SK-N-SH (cell line): ENCODE data around the gene RRP15. TPM values are rescaled to one million over a fixed set of nuclear protein-coding genes. Genes with fewer than 3 reads are reported as not detected.

Experiments
- CTCF ChIA-PET: fragments of 300-600, 350-600 bp; formaldehyde crosslinking; extraction: SDS; loops from one replicate; lab custom pipeline; 2021; lab: Yijun Ruan, JAX
- POLR2A ChIA-PET: fragments of 350-600 bp; sonication (Branson Sonifier 250); formaldehyde crosslinking; extraction: SDS; loops from one replicate; lab custom pipeline; 2020; ENCODE audit warnings: antibody characterized with exemption, inconsistent platforms; lab: Yijun Ruan, JAX
- DNase-seq: peaks from one replicate; pipeline ENCODE4 v3.0.0; 2012
- H2AFZ ChIP-seq: fragments of 200-600 bp; sonication (generic); 2 replicates; pipeline ENCODE4 v1.8.1; 2016; ENCODE audit warnings: antibody characterized with exemption, mild to moderate bottlenecking, low read depth
- H3F3A ChIP-seq: fragments of 200-600 bp; sonication (generic); replicated peaks from 2 replicates; pipeline ENCODE3; 2016; ENCODE audit warnings: antibody characterized with exemption, mild to moderate bottlenecking; ENCODE audit not compliant: insufficient read depth
- H3K27ac ChIP-seq, 2 experiments: fragments of 200-500 bp in 1 of 2; fragments of 200-600 bp in 1 of 2; sonication (Bioruptor generic) in 1 of 2; sonication (generic), shearing (Covaris generic) in 1 of 2; 2 replicates each; pipeline versions ENCODE4 v1.5.1 to v1.6.1; 2014 to 2016; ENCODE audit warnings: low read depth in 2 of 2, inconsistent platforms in 1 of 2, low read length in 1 of 2, mild to moderate bottlenecking in 1 of 2, mixed read lengths in 1 of 2
- H3K27me3 ChIP-seq: fragments of 200-600 bp; sonication (generic), shearing (Covaris generic); 2 replicates; pipeline ENCODE4 v1.6.1; 2016; ENCODE audit warnings: mixed run types; ENCODE audit not compliant: insufficient read depth
- H3K36me3 ChIP-seq, 2 experiments: fragments of 200-500 bp in 1 of 2; fragments of 200-600 bp in 1 of 2; sonication (Bioruptor generic) in 1 of 2; sonication (generic) in 1 of 2; replicated peaks in 1 of 2; 2 replicates each; pipeline versions ENCODE3 to v1.5.1; 2014 to 2016; ENCODE audit warnings: low read length in 1 of 2, mild to moderate bottlenecking in 1 of 2; ENCODE audit not compliant: insufficient read depth in 2 of 2, control insufficient read depth in 1 of 2
- H3K4me1 ChIP-seq, 2 experiments: fragments of 200-500 bp in 1 of 2; fragments of 200-600 bp in 1 of 2; sonication (Bioruptor generic) in 1 of 2; sonication (generic), shearing (Covaris generic) in 1 of 2; 2 replicates each; pipeline versions ENCODE4 v1.5.1 to v1.6.1; 2014 to 2016; ENCODE audit warnings: low read depth in 1 of 2, low read length in 1 of 2, mixed run types in 1 of 2; ENCODE audit not compliant: insufficient read depth in 2 of 2, control insufficient read depth in 1 of 2
- H3K4me2 ChIP-seq: fragments of 200-600 bp; sonication (generic), shearing (Covaris generic); 2 replicates; pipeline ENCODE4 v1.6.1; 2017; ENCODE audit warnings: mixed run types
- H3K4me3 ChIP-seq, 2 experiments: fragments of 200-500 bp in 1 of 2; fragments of 200-600 bp in 1 of 2; sonication (Bioruptor generic) in 1 of 2; sonication (generic), shearing (Covaris generic) in 1 of 2; 2 replicates each; pipeline versions ENCODE4 v1.5.1 to v1.8.1; 2014 to 2016; ENCODE audit warnings: low read depth in 2 of 2, inconsistent platforms in 1 of 2, low read length in 1 of 2, mild to moderate bottlenecking in 1 of 2, mixed read lengths in 1 of 2, moderate library complexity in 1 of 2
- H3K79me2 ChIP-seq: fragments of 200-600 bp; sonication (generic); 2 replicates; pipeline ENCODE4 v1.8.1; 2017; ENCODE audit warnings: mild to moderate bottlenecking; ENCODE audit not compliant: insufficient read depth
- H3K9ac ChIP-seq: fragments of 200-600 bp; sonication (generic); 2 replicates; pipeline ENCODE4 v1.6.1; 2017; ENCODE audit warnings: mixed run types
- H3K9me2 ChIP-seq: fragments of 200-600 bp; sonication (generic); 2 replicates; pipeline ENCODE4 v1.6.1; 2017; ENCODE audit warnings: mixed run types
- H3K9me3 ChIP-seq: fragments of 200-600 bp; sonication (generic); 2 replicates; pipeline ENCODE4 v1.6.1; 2017; ENCODE audit warnings: mixed run types, mild to moderate bottlenecking, moderate library complexity
- H4K20me1 ChIP-seq: fragments of 200-600 bp; sonication (generic); 2 replicates; pipeline ENCODE4 v1.6.1; 2017; ENCODE audit warnings: mild to moderate bottlenecking, mixed run types; ENCODE audit not compliant: insufficient read depth
- CHD2 ChIP-seq: fragments of 150-350 bp; IDR thresholded peaks from 2 replicates; pipeline ENCODE4 v1.6.1; 2018; ENCODE audit warnings: low read length; ENCODE audit not compliant: partially characterized antibody
- FOXJ3 ChIP-seq: sonication (generic); formaldehyde crosslinking; IDR thresholded peaks from 2 replicates; pipeline ENCODE4 v1.5.1; 2020; ENCODE audit warnings: mild to moderate bottlenecking, missing genetic modification reagents
- FOXM1 ChIP-seq: IDR thresholded peaks from 2 replicates; pipeline ENCODE4 v1.4.0; 2012; ENCODE audit warnings: low read depth, mild to moderate bottlenecking
- GATA2 ChIP-seq: sonication (generic); formaldehyde crosslinking; IDR thresholded peaks from 2 replicates; pipeline ENCODE4 v1.5.0; 2020; ENCODE audit warnings: mild to moderate bottlenecking, missing genetic modification reagents
- JUND ChIP-seq: IDR thresholded peaks from 2 replicates; pipeline ENCODE4 v1.4.0; 2012
- MXI1 ChIP-seq: IDR thresholded peaks from 2 replicates; pipeline ENCODE4 v1.6.1; 2012; ENCODE audit warnings: mild to moderate bottlenecking, low read depth, low read length, improper control_type of control experiment
- NFIC ChIP-seq: IDR thresholded peaks from 2 replicates; pipeline ENCODE4 v1.4.0; 2012; ENCODE audit warnings: borderline replicate concordance
- REST ChIP-seq: IDR thresholded peaks from 2 replicates; pipeline ENCODE4 v1.6.1; 2012; ENCODE audit warnings: mild to moderate bottlenecking, low read depth, low read length, moderate library complexity
- RXRA ChIP-seq: IDR thresholded peaks from 2 replicates; pipeline ENCODE4 v1.4.0; 2012; ENCODE audit warnings: low read depth, mild to moderate bottlenecking, borderline replicate concordance
- TAF1 ChIP-seq: IDR thresholded peaks from 2 replicates; pipeline ENCODE4 v1.6.1; 2012; ENCODE audit warnings: low read depth, mild to moderate bottlenecking, low read length, moderate library complexity, borderline replicate concordance
- TCF12 ChIP-seq: IDR thresholded peaks from 2 replicates; pipeline ENCODE4 v1.4.0; 2012
- USF2 ChIP-seq: fragments of 150-350 bp; IDR thresholded peaks from 2 replicates; pipeline ENCODE4 v1.6.1; 2017; ENCODE audit warnings: antibody characterized with exemption, low read length, low read depth, borderline replicate concordance
- ZBTB33 ChIP-seq: IDR thresholded peaks from 2 replicates; pipeline ENCODE4 v1.4.0; 2012; ENCODE audit warnings: low read depth, borderline replicate concordance
- WGBS: methylation state at CpG from one replicate; pipeline ENCODE4 v1.1.6; 2017; ENCODE audit warnings: low lambda C conversion rate; 5-methylcytosine and 5-hydroxymethylcytosine counted together
- polyA plus RNA-seq, 3 experiments: library from polyadenylated mRNA; depleted of rRNA; stranded (reverse); fragments of >200 nt; gene quantifications; 2 replicates each; pipeline ENCODE4 v1.2.3, GENCODE V29; 2012
- TF ChIP-seq, protein P1 (sequence below): IDR thresholded peaks from 2 replicates; pipeline ENCODE4; 2012
- TF ChIP-seq, protein P2 (sequence below): IDR thresholded peaks from 2 replicates; pipeline ENCODE4 v1.4.0; 2012; ENCODE audit warnings: low read depth, borderline replicate concordance
- TF ChIP-seq, protein P3 (sequence below): fragments of 200-600 bp; sonication (generic); IDR thresholded peaks from 2 replicates; pipeline ENCODE4 v1.6.1; 2017; ENCODE audit warnings: antibody characterized with exemption, mild to moderate bottlenecking, moderate library complexity
- TF ChIP-seq, protein P4 (sequence below): fragments of 150-350 bp; IDR thresholded peaks from 2 replicates; pipeline ENCODE4 v1.6.1; 2016; ENCODE audit warnings: mild to moderate bottlenecking, low read depth, low read length

The RRP15 gene
- polyA plus RNA-seq, 1 of the 3 experiments (the other 2 are of a cell fraction), result 2.1 TPM

DNA sequence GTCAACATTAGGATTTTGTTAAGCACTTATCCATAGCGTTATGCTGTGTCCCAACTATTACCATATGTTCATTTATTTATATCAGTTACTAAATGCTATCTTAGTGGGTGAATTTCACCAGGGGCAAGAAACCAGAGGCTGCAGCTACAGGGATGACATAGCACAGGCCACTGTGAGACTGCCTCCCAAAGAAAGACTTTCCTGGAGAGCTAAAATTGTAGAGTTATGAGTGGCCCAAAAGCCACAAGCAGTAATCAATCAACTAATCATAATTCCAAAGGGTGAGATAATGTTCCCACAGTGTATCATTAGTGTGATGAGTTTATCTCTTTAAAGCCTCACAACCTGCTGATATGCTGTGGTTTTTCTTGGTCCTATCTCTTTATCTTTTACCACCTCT, 56.2 kb downstream of the RRP15 start (continued):
- TF ChIP-seq TAF1 (no peak), NFIC (no peak), MXI1 (no peak), REST (no peak), JUND (no peak)

- 95% methylated on average over 4 of the region's 4 CpGs for WGBS
- no peak overlapping the region for H2AFZ ChIP-seq
- H4K20me1 ChIP-seq, result no peaks in the 10 kb centered on the region
- peaks cover 0 to 8% of the 10 kb centered on the region in 2 experiments for H3K36me3 ChIP-seq
- no peak overlapping the region for H3K27ac ChIP-seq
- H3K4me3 ChIP-seq, result no peak overlapping the region
- no peaks in the 10 kb centered on the region for H3K79me2 ChIP-seq
- CTCF ChIA-PET, result interaction anchor here (4.7 kb wide), 1 partner anchor 12 kb away, joined by 22 read pairs; no protein-coding TSS in a partner anchor
- TF ChIP-seq RXRA (no peak), TCF12 (no peak), GATA2 (CRISPR knock-in tag) (no peak), TAF1 (no peak), USF2 (no peak), FOXM1 (no peak), CHD2 (no peak), ZBTB33 (no peak), FOXJ3 (CRISPR knock-in tag) (no peak)
- TF ChIP-seq, protein P1, sequence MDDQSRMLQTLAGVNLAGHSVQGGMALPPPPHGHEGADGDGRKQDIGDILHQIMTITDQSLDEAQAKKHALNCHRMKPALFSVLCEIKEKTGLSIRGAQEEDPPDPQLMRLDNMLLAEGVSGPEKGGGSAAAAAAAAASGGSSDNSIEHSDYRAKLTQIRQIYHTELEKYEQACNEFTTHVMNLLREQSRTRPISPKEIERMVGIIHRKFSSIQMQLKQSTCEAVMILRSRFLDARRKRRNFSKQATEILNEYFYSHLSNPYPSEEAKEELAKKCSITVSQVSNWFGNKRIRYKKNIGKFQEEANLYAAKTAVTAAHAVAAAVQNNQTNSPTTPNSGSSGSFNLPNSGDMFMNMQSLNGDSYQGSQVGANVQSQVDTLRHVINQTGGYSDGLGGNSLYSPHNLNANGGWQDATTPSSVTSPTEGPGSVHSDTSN, result no peak
- TF ChIP-seq, protein P2, sequence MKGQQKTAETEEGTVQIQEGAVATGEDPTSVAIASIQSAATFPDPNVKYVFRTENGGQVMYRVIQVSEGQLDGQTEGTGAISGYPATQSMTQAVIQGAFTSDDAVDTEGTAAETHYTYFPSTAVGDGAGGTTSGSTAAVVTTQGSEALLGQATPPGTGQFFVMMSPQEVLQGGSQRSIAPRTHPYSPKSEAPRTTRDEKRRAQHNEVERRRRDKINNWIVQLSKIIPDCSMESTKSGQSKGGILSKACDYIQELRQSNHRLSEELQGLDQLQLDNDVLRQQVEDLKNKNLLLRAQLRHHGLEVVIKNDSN, result no peak
- TF ChIP-seq, protein P3, sequence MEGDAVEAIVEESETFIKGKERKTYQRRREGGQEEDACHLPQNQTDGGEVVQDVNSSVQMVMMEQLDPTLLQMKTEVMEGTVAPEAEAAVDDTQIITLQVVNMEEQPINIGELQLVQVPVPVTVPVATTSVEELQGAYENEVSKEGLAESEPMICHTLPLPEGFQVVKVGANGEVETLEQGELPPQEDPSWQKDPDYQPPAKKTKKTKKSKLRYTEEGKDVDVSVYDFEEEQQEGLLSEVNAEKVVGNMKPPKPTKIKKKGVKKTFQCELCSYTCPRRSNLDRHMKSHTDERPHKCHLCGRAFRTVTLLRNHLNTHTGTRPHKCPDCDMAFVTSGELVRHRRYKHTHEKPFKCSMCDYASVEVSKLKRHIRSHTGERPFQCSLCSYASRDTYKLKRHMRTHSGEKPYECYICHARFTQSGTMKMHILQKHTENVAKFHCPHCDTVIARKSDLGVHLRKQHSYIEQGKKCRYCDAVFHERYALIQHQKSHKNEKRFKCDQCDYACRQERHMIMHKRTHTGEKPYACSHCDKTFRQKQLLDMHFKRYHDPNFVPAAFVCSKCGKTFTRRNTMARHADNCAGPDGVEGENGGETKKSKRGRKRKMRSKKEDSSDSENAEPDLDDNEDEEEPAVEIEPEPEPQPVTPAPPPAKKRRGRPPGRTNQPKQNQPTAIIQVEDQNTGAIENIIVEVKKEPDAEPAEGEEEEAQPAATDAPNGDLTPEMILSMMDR, result no peak
- TF ChIP-seq, protein P4, sequence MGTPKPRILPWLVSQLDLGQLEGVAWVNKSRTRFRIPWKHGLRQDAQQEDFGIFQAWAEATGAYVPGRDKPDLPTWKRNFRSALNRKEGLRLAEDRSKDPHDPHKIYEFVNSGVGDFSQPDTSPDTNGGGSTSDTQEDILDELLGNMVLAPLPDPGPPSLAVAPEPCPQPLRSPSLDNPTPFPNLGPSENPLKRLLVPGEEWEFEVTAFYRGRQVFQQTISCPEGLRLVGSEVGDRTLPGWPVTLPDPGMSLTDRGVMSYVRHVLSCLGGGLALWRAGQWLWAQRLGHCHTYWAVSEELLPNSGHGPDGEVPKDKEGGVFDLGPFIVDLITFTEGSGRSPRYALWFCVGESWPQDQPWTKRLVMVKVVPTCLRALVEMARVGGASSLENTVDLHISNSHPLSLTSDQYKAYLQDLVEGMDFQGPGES, result no peak
- no peak overlapping the region for H3K9ac ChIP-seq
- peaks cover 0 to 12% of the 10 kb centered on the region in 2 experiments; a peak in 2 of 4 replicates for H3K4me1 ChIP-seq
- POLR2A ChIA-PET, result no interaction called here
- DNase-seq, result no peak
- H3F3A ChIP-seq, result no peaks in the 10 kb centered on the region
- no peak overlapping the region for H3K4me2 ChIP-seq
- H3K9me3 ChIP-seq, result no peaks in the 10 kb centered on the region
- H3K27me3 ChIP-seq, result no peaks in the 10 kb centered on the region
- no peaks in the 10 kb centered on the region for H3K9me2 ChIP-seq
Measured at GRCh38 chr1:218342091-218342490, 57.0 kb downstream of the RRP15 start.
